SU-DHL-6 (cell line): Measurements from ENCODE around the gene RNF123.

Experiments used
- H2AFZ ChIP-seq: fragments of 200-600 bp; sonication (generic); 2 replicates; pipeline ENCODE4 v1.6.1; 2014; ENCODE audit warnings: low read depth, mild to moderate bottlenecking, moderate library complexity, mixed read lengths, antibody characterized with exemption, low read length; ENCODE audit not compliant: severe bottlenecking
- H3F3A ChIP-seq: fragments of 200-600 bp; shearing (Covaris generic); 2 replicates; pipeline ENCODE4 v1.6.0; 2016; ENCODE audit warnings: antibody characterized with exemption, mild to moderate bottlenecking; ENCODE audit not compliant: insufficient read depth
- H3K27ac ChIP-seq: fragments of 200-600 bp; sonication (generic); 2 replicates; pipeline ENCODE4 v1.5.1; 2016; ENCODE audit warnings: low read depth, mild to moderate bottlenecking, low read length, moderate library complexity, mixed read lengths
- H3K27me3 ChIP-seq: fragments of 200-600 bp; sonication (generic), shearing (Covaris generic); 2 replicates; pipeline ENCODE4 v1.6.0; 2014; ENCODE audit warnings: mild to moderate bottlenecking, low read length
- H3K36me3 ChIP-seq: fragments of 200-600 bp; sonication (generic); 2 replicates; pipeline ENCODE4 v1.6.1; 2014; ENCODE audit warnings: mild to moderate bottlenecking, low read length, mixed read lengths
- H3K4me2 ChIP-seq: fragments of 300-600, 200-600 bp; shearing (Covaris generic), sonication (generic); 2 replicates; pipeline ENCODE4 v1.6.0; 2014; ENCODE audit warnings: low read length, low read depth, mild to moderate bottlenecking; ENCODE audit not compliant: poor library complexity, severe bottlenecking
- H3K4me3 ChIP-seq: fragments of 200-600 bp; sonication (generic); 2 replicates; pipeline ENCODE4 v1.5.1; 2014; ENCODE audit warnings: antibody characterized with exemption, low read length, mild to moderate bottlenecking, mixed read lengths; ENCODE audit not compliant: insufficient read depth, poor library complexity, severe bottlenecking
- H3K79me2 ChIP-seq: fragments of 200-600 bp; sonication (generic); 2 replicates; pipeline ENCODE4 v1.6.1; 2014; ENCODE audit warnings: mild to moderate bottlenecking, low read length, moderate library complexity; ENCODE audit not compliant: insufficient read depth
- H3K9ac ChIP-seq: fragments of 200-600 bp; sonication (generic); 2 replicates; pipeline ENCODE4 v1.7.0; 2014; ENCODE audit warnings: mild to moderate bottlenecking, low read length
- H3K9me2 ChIP-seq: fragments of 200-600 bp; sonication (generic); replicated peaks from 2 replicates; pipeline ENCODE4 v1.6.1; 2014; ENCODE audit warnings: low read length; ENCODE audit not compliant: insufficient read depth
- H3K9me3 ChIP-seq: fragments of 200-600 bp; sonication (generic); 2 replicates; pipeline ENCODE4 v1.6.1; 2014; ENCODE audit warnings: low read length, mixed read lengths; ENCODE audit not compliant: insufficient read depth
- H4K20me1 ChIP-seq: fragments of 200-600 bp; sonication (generic); 2 replicates; pipeline ENCODE4 v1.6.1; 2014; ENCODE audit warnings: low read depth, mild to moderate bottlenecking, antibody characterized with exemption, low read length, moderate library complexity, mixed read lengths
- CTCF ChIP-seq: fragments of 200-600 bp; sonication (generic); IDR thresholded peaks from one replicate; pipeline ENCODE4 v1.5.1; 2017; ENCODE audit warnings: antibody characterized with exemption, mild to moderate bottlenecking, low read length, moderate library complexity; ENCODE audit not compliant: insufficient read depth, poor library complexity, severe bottlenecking
- EZH2phosphoT487 ChIP-seq: fragments of 200-600 bp; sonication (generic), shearing (Covaris generic); conservative IDR thresholded peaks from 2 replicates; pipeline ENCODE4 v1.6.1; 2018; ENCODE audit warnings: mild to moderate bottlenecking, antibody characterized with exemption, low read length, moderate library complexity, mixed read lengths

The RNF123 gene

GRCh38 chr3:49733551-49733950, 44.2 kb downstream of the RNF123 start:
- TF ChIP-seq EZH2phosphoT487 (no peak), CTCF (no peak)
- Histone ChIP-seq H3K9me2 (no peaks in the 10 kb centered on the region), H3F3A (no peaks in the 10 kb centered on the region), H3K27me3 (no peaks in the 10 kb centered on the region), H2AFZ (no peak overlapping the region), H3K36me3 (peaks cover 2% of the 10 kb centered on the region; the same call in 1 of the 2 replicates), H4K20me1 (no peaks in the 10 kb centered on the region), H3K27ac (no peak overlapping the region), H3K4me2 (no peak overlapping the region), H3K9me3 (no peaks in the 10 kb centered on the region), H3K4me3 (no peak overlapping the region), H3K9ac (no peak overlapping the region), H3K79me2 (no peaks in the 10 kb centered on the region)

GRCh38 chr3:49734752-49735151, 45.4 kb downstream of the RNF123 start:
- no peaks in the 10 kb centered on the region for H3F3A ChIP-seq
- H3K4me3 ChIP-seq, result no peak overlapping the region
- H3K36me3 ChIP-seq, result peaks cover 2% of the 10 kb centered on the region; the same call in 1 of the 2 replicates
- H3K79me2 ChIP-seq, result 0 out of 2 replicates have a peak, but pooled peaks cover 3% of the 10 kb centered on the region
- no peak overlapping the region for H3K27ac ChIP-seq
- no peaks in the 10 kb centered on the region for H4K20me1 ChIP-seq
- no peak overlapping the region for H3K9ac ChIP-seq
- H3K4me2 ChIP-seq, result no peak overlapping the region
- no peak for TF ChIP-seq EZH2phosphoT487
- TF ChIP-seq CTCF, result no peak
- H3K9me3 ChIP-seq, result no peaks in the 10 kb centered on the region
- no peaks in the 10 kb centered on the region for H3K27me3 ChIP-seq
- H2AFZ ChIP-seq, result no peak overlapping the region
- H3K9me2 ChIP-seq, result no peaks in the 10 kb centered on the region

DNA sequence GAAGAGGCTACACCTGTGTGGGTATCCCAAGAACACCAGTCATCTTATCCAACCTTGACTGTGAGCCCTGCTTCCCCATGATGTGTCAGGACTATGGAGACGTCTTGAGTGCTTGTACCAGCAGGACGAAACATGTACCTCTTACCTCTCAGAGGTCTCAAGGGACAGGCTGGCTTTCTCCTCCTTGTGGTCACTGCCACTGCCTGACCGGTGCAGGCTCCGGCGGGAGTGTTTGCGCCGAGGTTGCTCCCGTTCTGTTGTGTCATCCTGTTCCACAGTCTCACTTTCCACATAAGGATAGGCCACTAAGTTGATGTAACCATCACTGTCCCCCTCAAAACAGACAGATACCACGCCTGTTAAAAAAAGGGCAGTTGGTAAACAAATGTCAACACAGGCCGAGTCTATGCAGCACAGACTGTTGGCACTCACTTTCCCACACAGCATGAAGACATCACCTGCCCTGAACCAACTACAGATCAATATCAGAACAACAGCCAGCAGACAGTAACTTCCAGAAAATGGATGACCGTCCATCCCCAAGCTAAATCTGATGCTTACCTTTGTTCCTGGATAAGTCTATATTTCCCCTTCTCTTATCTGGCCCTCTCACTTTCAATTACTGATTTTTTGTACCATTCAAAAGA, 48.8 kb downstream of the RNF123 start:
- no peaks in the 10 kb centered on the region for H3K9me3 ChIP-seq
- H3K9ac ChIP-seq, result no peak overlapping the region
- TF ChIP-seq CTCF (no peak), EZH2phosphoT487 (no peak)
- H4K20me1 ChIP-seq, result no peaks in the 10 kb centered on the region
- H3F3A ChIP-seq, result no peaks in the 10 kb centered on the region
- no peak overlapping the region for H3K4me3 ChIP-seq
- H3K9me2 ChIP-seq, result no peaks in the 10 kb centered on the region
- no peak overlapping the region for H3K27ac ChIP-seq
- 0 out of 2 replicates have a peak, but pooled peaks cover 3% of the 10 kb centered on the region for H3K79me2 ChIP-seq
- no peak overlapping the region for H3K4me2 ChIP-seq
- no peak overlapping the region for H2AFZ ChIP-seq
- peaks cover 2% of the 10 kb centered on the region; the same call in 1 of the 2 replicates for H3K36me3 ChIP-seq
- no peaks in the 10 kb centered on the region for H3K27me3 ChIP-seq
